HG03280 (cell line): Measurements from ENCODE around the gene DNASE1L2.

Experiments
- ATAC-seq: cut with Tn5 transposase; IDR thresholded peaks from one replicate; pipeline ENCODE4 v1.9.1; 2021; ENCODE audit warnings: mild to moderate bottlenecking, moderate library complexity; ENCODE audit not compliant: unreplicated experiment

The DNASE1L2 gene

GRCh38 chr16:2284001-2284770 lies 47.9 kb downstream of the DNASE1L2 start:
- no peak for ATAC-seq

GRCh38 chr16:2284797-2285576 lies 48.7 kb downstream of the DNASE1L2 start:
- no peak for ATAC-seq

GRCh38 chr16:2285731-2286191 lies 49.5 kb downstream of the DNASE1L2 start:
- no peak for ATAC-seq

GRCh38 chr16:2286550-2286949 lies 50.3 kb downstream of the DNASE1L2 start:
- ATAC-seq = no peak

- no peak for ATAC-seq
These were observed 51.8 kb downstream of the DNASE1L2 start for GRCh38 chr16:2287916-2288547.
